PFSK-1 (cell line): ENCODE data around the gene SHISA5.

Source experiments
- FOXP2 ChIP-seq: optimal IDR thresholded peaks from 2 replicates; pipeline ENCODE3; 2011; ENCODE audit warnings: borderline replicate concordance, control low read depth, inconsistent platforms; ENCODE audit not compliant: insufficient read depth; ENCODE audit errors: extremely low read length, extremely low read depth
- POLR2AphosphoS5 ChIP-seq: IDR thresholded peaks from 2 replicates; pipeline ENCODE4 v1.6.1; 2012; ENCODE audit warnings: low read depth, mild to moderate bottlenecking, control low read depth, low read length, moderate library complexity
- SIN3A ChIP-seq: IDR thresholded peaks from 2 replicates; pipeline ENCODE4 v1.6.1; 2012; ENCODE audit warnings: mild to moderate bottlenecking, low read length, moderate library complexity, borderline replicate concordance; ENCODE audit not compliant: insufficient read depth
- TAF1 ChIP-seq: IDR thresholded peaks from 2 replicates; pipeline ENCODE4 v1.6.1; 2012; ENCODE audit warnings: low read length, control low read depth, borderline replicate concordance; ENCODE audit not compliant: insufficient read depth
- TF ChIP-seq, protein P1 (sequence below), 2 experiments: IDR thresholded peaks; 2 replicates each; pipeline versions ENCODE4 v1.6.1 to v1.8.0; 2011 to 2012; ENCODE audit warnings: low read depth in 2 of 2, low read length in 2 of 2, control low read depth in 1 of 2, inconsistent platforms in 1 of 2, mild to moderate bottlenecking in 1 of 2, moderate library complexity in 1 of 2; ENCODE audit not compliant: insufficient read depth in 1 of 2

The SHISA5 gene

DNA sequence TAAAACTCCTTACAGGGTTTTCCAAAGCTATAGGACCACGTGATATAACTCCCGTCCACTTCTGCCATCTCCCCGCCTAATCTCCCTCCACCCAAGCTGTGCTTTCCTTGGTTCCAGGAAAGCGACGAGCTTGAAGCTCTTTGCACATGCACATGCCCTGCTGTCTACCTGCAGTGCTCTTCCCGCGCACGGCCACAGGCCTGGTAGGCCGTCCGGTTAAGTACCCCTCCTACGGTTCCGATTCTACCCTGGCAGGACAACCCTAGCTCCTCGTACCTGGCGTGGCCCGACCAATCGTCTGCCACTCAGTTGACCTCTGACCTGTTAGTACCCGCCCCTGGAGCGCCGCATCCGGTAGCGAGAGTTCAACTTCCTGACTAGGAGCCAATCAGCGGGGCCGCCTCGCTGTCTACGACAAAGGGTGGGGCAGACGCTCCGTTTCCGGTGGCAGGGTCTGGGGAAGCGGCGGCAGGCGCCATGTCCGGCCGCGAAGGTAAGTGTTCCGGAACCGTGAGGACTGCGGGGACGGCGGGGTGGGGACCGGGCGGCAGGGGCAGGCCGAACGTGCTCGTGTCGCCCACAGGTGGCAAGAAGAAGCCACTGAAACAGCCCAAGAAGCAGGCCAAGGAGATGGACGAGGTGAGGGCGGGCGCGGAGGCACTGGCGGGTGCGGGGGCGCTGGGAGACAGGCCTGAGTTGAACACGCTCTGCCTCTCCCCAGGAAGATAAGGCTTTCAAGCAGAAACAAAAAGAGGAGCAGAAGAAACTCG is 64.0 kb downstream of the SHISA5 start, which contains the start of the genes CCDC51 and TMA7:
Gene CCDC51 (minus strand): TSS at position 300 of the 770 bp plus-strand sequence. CDS start 4,991 bp downstream, outside the sequence.
Gene TMA7 (plus strand): TSS at position 438 of the 770 bp plus-strand sequence. CDS start 40 bp downstream, at position 478.
- TF ChIP-seq, protein P1, sequence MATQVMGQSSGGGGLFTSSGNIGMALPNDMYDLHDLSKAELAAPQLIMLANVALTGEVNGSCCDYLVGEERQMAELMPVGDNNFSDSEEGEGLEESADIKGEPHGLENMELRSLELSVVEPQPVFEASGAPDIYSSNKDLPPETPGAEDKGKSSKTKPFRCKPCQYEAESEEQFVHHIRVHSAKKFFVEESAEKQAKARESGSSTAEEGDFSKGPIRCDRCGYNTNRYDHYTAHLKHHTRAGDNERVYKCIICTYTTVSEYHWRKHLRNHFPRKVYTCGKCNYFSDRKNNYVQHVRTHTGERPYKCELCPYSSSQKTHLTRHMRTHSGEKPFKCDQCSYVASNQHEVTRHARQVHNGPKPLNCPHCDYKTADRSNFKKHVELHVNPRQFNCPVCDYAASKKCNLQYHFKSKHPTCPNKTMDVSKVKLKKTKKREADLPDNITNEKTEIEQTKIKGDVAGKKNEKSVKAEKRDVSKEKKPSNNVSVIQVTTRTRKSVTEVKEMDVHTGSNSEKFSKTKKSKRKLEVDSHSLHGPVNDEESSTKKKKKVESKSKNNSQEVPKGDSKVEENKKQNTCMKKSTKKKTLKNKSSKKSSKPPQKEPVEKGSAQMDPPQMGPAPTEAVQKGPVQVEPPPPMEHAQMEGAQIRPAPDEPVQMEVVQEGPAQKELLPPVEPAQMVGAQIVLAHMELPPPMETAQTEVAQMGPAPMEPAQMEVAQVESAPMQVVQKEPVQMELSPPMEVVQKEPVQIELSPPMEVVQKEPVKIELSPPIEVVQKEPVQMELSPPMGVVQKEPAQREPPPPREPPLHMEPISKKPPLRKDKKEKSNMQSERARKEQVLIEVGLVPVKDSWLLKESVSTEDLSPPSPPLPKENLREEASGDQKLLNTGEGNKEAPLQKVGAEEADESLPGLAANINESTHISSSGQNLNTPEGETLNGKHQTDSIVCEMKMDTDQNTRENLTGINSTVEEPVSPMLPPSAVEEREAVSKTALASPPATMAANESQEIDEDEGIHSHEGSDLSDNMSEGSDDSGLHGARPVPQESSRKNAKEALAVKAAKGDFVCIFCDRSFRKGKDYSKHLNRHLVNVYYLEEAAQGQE (IDR thresholded peaks at IDR 0.05; ENCODE audit: insufficient read depth in 1 of 2, low read depth in 2 of 2, low read length in 2 of 2) = peak in 1 of 2 experiments; percentile 33; a peak in 1 of 4 replicates
- TF ChIP-seq FOXP2 (no peak), POLR2AphosphoS5 (peak; percentile 73), SIN3A (no peak), TAF1 (peak; percentile 71; the same call in 1 of the 2 replicates)

DNA sequence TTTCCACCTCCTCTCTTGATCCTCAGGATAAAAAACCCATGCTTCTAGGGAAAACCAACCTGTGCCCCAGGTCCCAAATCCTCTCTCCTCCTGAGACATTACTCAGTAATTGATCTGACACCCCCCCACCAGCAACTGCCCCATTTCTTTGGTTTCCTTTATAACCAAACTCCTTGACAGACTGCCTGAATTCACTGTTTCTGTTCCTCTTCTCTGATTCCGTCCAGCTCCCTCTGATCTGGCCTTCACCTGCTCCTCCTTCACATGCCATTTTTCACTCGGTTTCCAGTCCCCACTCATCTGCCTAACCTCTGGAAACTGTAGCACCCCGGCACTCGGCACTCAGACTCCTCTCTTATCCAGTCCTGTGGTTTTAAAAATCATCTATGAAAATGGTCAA is 66.2 kb downstream of the SHISA5 start:
- TF ChIP-seq SIN3A = no peak
- TF ChIP-seq, protein P1 (IDR thresholded peaks at IDR 0.05; ENCODE audit: insufficient read depth in 1 of 2, low read depth in 2 of 2, low read length in 2 of 2) = no peak
- TF ChIP-seq FOXP2 = no peak
- no peak for TF ChIP-seq TAF1
- TF ChIP-seq POLR2AphosphoS5 = no peak

DNA sequence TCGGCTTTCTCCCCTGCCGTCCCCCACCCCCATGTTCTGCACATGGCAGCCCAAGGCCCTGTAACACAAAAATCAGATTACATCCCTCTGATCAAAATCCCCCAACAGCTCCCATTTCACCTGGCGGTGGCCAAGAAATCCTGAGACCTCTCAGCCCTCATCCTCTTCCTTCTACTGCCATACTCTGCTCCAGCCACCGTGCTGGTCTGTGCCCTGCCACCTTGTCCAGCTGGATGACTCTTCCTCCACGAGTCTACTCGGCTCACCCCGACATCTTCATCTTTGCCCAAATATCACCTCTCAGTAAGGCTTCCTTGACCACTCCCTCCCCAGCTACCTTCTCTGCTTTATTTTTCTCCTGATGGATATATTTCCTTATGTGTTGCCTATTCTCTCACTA is 67.1 kb downstream of the SHISA5 start:
- TF ChIP-seq, protein P1 (IDR thresholded peaks at IDR 0.05; ENCODE audit: insufficient read depth in 1 of 2, low read depth in 2 of 2, low read length in 2 of 2) = no peak
- TF ChIP-seq TAF1 (no peak), SIN3A (no peak), FOXP2 (no peak), POLR2AphosphoS5 (no peak)

DNA sequence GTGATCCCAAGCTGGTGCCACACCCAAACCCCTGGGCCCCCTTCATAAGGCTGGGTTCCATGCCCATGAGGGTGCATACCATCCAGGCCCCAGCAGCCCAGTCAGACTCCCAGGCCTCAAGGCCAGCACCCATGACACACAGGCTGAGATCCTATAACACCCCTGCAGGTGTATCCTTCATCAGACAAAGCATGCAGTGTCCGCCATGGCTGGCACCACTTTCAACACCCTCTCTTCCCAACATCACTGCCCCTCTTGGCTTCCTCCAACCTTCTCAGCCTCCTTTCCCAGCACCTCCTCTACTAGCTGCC is 67.5 kb downstream of the SHISA5 start:
- TF ChIP-seq SIN3A = no peak
- TF ChIP-seq POLR2AphosphoS5 = no peak
- TF ChIP-seq TAF1 = no peak
- no peak for TF ChIP-seq FOXP2
- TF ChIP-seq, protein P1 (IDR thresholded peaks at IDR 0.05; ENCODE audit: insufficient read depth in 1 of 2, low read depth in 2 of 2, low read length in 2 of 2) = no peak
